ENCODE measurements around the gene GP1BA. TPM values are rescaled to one million over a fixed set of nuclear protein-coding genes. Genes with fewer than 3 reads are reported as not detected.
"Not testable (repeated sequence)": the region's sequence is repeated elsewhere in the genome, so short reads cannot be mapped to it uniquely, and the experiment has no call there.

GP1BA gene
- total RNA-seq, 1 experiment from 2014 or later, result not detected

DNA sequence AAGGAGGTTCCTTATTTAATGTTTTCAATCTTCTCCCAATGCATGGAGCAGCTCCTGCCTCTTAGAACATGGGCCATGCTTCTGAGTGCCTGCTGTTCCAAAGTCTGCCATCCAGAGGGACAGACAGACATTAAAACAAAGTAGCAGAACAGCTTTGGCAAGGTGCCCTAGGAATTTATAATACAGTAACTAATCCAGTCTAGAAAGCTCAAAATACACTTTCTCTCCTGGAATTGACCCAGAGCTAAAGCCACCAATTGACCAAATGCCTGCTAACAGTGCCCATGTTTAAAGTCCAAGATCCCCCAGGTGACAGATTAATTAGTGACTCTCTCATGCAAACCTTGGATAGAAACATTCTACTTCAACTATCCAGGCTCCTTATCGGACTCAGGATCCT lies 18.1 kb upstream of the GP1BA start:
- Histone ChIP-seq H3K9me3 (replicated peaks) (no peaks in the 10 kb centered on the region), H3K27ac (no peak overlapping the region), H3K4me3 (no peak overlapping the region), H3K27me3 (replicated peaks) (no peaks in the 10 kb centered on the region), H3K4me1 (replicated peaks) (peaks cover 5% of the 10 kb centered on the region), H3K36me3 (no peaks in the 10 kb centered on the region)
- no peak for DNase-seq (ENCODE audit: low read depth in 1 of 2, low spot score in 2 of 2)

DNA sequence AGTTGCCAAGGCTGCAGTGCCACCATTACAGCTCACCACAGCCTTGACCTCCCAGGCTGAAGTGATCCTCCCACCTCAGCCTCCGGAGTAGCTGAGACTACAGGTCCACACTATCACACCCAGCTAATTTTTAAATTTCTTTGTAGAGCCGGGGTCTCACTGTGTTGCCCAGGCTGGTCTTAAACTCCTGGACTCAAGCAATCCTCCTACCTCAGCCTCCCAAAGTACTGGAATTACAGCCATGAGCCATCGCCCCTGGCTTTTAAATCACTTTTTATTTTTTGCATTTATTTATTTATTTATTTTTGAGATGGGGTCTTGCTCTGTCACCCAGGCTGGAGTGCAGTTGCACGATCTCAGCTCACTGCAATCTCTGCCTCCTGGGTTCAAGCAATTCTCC lies 17.5 kb upstream of the GP1BA start:
- not testable (repeated sequence) for H3K4me1 ChIP-seq (replicated peaks); H3K27ac ChIP-seq; H3K4me3 ChIP-seq; H3K9me3 ChIP-seq (replicated peaks); DNase-seq (ENCODE audit: low read depth in 1 of 2, low spot score in 2 of 2); H3K36me3 ChIP-seq; H3K27me3 ChIP-seq (replicated peaks)

DNA sequence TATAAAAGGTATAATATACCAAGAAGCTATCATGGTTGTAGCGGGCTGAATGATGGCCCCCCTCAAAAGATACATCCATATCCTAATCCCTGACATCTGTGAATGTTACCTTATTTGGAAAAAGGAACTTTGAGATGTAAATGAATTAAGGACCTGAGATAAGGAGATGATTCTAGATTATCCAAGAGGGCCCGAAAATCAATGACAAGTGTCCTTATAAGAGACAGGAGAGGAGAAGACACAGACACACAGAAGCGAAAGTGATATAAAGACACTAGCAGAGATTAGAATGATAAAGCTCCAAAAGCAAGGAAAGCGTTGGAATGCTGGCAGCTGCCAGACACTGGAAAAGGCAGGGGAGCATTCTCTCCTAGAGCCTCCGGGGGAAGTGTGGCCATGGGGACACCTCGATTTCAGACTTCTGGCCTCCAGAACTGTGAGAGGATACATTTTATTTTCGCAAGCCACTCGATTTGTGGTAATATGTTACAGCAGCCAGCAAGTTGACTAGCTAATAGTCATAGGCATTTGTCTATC lies 12.5 kb upstream of the GP1BA start:
- no peaks in the 10 kb centered on the region for H3K27me3 ChIP-seq (replicated peaks)
- no peak overlapping the region for H3K4me3 ChIP-seq
- no peaks in the 10 kb centered on the region for H3K9me3 ChIP-seq (replicated peaks)
- no peak overlapping the region for H3K27ac ChIP-seq
- H3K4me1 ChIP-seq (replicated peaks), result no peaks in the 10 kb centered on the region
- no peaks in the 10 kb centered on the region for H3K36me3 ChIP-seq
- DNase-seq (ENCODE audit: low read depth in 1 of 2, low spot score in 2 of 2), result no peak

DNA sequence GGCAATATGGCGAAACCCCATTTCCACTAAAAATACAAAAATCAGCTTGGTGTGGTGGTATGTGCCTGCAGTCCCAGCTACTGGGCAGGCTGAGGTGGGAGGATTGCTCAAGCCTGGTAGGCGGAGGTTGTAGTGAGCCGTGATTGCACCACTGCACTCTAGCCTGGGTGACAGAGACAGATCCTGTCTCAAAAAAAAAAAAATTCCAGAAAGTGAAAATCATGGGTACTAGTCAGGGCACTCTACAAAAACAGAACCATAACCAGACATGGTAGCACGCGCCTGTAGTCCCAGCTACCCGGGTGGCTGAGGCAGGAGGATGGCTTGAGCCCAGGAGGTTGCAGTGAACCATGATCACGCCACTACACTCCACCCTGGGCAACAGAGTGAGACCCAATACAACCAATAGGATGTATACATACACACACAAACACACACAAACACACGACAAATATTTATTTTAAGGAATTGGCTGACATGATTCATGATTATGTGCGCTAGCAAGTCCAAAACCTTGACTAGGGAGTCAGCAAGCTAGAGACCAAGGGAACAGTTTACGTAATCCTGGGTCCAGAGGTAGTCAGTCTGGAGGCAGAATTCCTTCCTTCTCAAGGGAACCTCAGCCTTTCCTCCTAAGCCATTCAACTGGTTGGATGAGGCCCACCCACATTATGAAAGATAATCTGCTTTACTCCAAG lies 11.6 kb upstream of the GP1BA start:
- Histone ChIP-seq H3K9me3 (replicated peaks) (no peaks in the 10 kb centered on the region), H3K4me3 (no peak overlapping the region), H3K27me3 (replicated peaks) (no peaks in the 10 kb centered on the region), H3K36me3 (no peaks in the 10 kb centered on the region), H3K27ac (no peak overlapping the region), H3K4me1 (replicated peaks) (no peaks in the 10 kb centered on the region)
- DNase-seq (ENCODE audit: low read depth in 1 of 2, low spot score in 2 of 2), result no peak

DNA sequence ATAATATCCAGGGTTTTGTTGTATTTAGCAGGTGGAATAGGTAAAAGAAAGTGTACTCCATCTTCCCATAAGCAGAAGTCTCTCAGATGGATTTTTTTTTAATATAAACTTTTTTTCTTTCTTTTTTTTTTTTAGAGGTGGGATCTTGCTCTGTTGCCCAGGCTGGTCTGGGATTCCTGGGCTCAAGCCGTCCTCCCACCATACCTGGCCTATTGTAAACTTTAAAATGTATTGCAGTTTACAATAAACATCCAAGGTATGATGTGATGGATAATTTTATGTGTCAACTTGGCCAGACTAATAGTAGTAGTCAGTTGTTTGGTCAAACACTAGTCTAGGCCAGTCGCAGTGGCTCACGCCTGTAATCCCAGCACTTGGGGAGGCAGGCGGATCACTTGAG lies 10.8 kb upstream of the GP1BA start:
- H3K27ac ChIP-seq, result no peak overlapping the region
- no peak for DNase-seq (ENCODE audit: low read depth in 1 of 2, low spot score in 2 of 2)
- no peak overlapping the region for H3K4me3 ChIP-seq
- H3K9me3 ChIP-seq (replicated peaks), result no peaks in the 10 kb centered on the region
- H3K4me1 ChIP-seq (replicated peaks), result no peaks in the 10 kb centered on the region
- H3K27me3 ChIP-seq (replicated peaks), result no peaks in the 10 kb centered on the region
- no peaks in the 10 kb centered on the region for H3K36me3 ChIP-seq

DNA sequence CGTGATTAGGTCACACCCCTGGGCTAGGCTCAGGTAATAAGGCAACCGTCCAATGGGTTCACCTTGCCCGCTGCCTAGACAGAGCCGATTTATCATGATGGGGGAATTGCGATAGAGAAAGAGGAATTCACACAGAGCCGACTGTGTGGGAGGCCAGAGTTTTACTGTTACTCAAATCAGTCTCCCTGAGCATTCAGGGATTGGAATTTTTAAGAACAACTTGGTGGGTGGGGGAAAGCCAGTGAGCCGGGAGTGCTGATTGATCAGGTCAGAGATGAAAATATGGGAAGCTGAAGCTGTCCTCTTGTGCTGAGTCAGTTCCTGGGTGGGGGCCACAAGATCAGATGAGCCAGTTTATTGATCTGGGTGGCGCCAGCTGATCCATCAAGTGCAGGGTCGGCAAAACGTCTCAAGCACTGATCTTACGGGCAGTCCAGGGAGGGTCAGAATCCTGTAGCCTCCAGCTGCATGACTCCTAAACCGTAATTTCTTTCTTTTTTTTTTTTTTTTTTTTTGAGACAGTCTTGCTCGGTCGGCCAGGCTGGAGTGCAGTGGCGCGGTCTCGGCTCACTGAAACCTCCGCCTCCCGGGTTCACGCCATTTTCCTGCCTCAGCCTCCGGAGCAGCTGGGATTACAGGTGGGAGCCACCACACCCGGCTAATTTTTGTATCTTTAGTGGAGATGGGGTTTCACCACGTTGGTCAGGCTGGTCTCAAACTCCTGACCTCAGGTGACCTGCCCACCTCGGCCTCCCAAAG lies 5.3 kb upstream of the GP1BA start:
- H3K9me3 ChIP-seq (replicated peaks); DNase-seq (ENCODE audit: low read depth in 1 of 2, low spot score in 2 of 2): not testable (repeated sequence)

DNA sequence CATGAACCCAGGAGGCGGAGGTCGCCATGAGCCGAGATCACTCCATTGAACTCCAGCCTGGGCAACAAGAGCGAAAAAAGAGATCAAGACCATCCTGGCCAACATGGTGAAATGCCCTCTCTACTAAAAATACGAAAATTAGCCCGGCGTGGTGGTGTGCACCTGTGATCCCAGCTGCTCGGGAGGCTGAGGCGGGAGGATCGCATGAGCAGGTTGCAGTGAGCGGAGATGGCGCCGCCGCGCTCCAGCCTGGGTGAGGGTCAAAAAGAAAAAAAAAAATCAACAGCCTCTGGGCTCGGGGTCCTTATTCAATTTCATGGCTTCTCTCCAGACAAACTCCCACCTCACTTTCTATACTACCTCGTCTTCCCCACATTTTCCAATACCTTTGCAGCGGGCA lies 3.2 kb upstream of the GP1BA start:
- H3K27me3 ChIP-seq (replicated peaks), result no peaks in the 10 kb centered on the region
- peaks cover 5% of the 10 kb centered on the region; the same call in 1 of the 2 replicates for H3K4me1 ChIP-seq (replicated peaks)
- no peak overlapping the region for H3K4me3 ChIP-seq
- H3K9me3 ChIP-seq (replicated peaks), result no peaks in the 10 kb centered on the region
- DNase-seq (ENCODE audit: low read depth in 1 of 2, low spot score in 2 of 2), result no peak
- no peak overlapping the region for H3K27ac ChIP-seq
- H3K36me3 ChIP-seq, result no peaks in the 10 kb centered on the region

More for the DNA sequence above, 5.3 kb upstream of the GP1BA start:
- not testable (repeated sequence) for H3K4me3 ChIP-seq; H3K27ac ChIP-seq; H3K27me3 ChIP-seq (replicated peaks); H3K4me1 ChIP-seq (replicated peaks); H3K36me3 ChIP-seq

DNA sequence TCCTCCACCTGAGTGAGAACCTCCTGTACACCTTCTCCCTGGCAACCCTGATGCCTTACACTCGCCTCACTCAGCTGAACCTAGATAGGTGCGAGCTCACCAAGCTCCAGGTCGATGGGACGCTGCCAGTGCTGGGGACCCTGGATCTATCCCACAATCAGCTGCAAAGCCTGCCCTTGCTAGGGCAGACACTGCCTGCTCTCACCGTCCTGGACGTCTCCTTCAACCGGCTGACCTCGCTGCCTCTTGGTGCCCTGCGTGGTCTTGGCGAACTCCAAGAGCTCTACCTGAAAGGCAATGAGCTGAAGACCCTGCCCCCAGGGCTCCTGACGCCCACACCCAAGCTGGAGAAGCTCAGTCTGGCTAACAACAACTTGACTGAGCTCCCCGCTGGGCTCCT lies 679 bp downstream of the GP1BA start:
- no peak overlapping the region for H3K4me3 ChIP-seq
- H3K27me3 ChIP-seq (replicated peaks), result no peaks in the 10 kb centered on the region
- peaks cover 13% of the 10 kb centered on the region for H3K4me1 ChIP-seq (replicated peaks)
- H3K9me3 ChIP-seq (replicated peaks), result no peaks in the 10 kb centered on the region
- H3K27ac ChIP-seq, result no peak overlapping the region
- H3K36me3 ChIP-seq, result peaks cover 6% of the 10 kb centered on the region
- no peak for DNase-seq (ENCODE audit: low read depth in 1 of 2, low spot score in 2 of 2)

DNA sequence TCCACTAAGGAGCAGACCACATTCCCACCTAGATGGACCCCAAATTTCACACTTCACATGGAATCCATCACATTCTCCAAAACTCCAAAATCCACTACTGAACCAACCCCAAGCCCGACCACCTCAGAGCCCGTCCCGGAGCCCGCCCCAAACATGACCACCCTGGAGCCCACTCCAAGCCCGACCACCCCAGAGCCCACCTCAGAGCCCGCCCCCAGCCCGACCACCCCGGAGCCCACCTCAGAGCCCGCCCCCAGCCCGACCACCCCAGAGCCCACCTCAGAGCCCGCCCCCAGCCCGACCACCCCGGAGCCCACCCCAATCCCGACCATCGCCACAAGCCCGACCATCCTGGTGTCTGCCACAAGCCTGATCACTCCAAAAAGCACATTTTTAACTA lies 1.6 kb downstream of the GP1BA start:
- DNase-seq (ENCODE audit: low read depth in 1 of 2, low spot score in 2 of 2), result no peak
- Histone ChIP-seq H3K27ac (no peak overlapping the region), H3K4me1 (replicated peaks) (peaks cover 15% of the 10 kb centered on the region), H3K27me3 (replicated peaks) (no peaks in the 10 kb centered on the region), H3K4me3 (no peak overlapping the region), H3K36me3 (peaks cover 15% of the 10 kb centered on the region), H3K9me3 (replicated peaks) (no peaks in the 10 kb centered on the region)

DNA sequence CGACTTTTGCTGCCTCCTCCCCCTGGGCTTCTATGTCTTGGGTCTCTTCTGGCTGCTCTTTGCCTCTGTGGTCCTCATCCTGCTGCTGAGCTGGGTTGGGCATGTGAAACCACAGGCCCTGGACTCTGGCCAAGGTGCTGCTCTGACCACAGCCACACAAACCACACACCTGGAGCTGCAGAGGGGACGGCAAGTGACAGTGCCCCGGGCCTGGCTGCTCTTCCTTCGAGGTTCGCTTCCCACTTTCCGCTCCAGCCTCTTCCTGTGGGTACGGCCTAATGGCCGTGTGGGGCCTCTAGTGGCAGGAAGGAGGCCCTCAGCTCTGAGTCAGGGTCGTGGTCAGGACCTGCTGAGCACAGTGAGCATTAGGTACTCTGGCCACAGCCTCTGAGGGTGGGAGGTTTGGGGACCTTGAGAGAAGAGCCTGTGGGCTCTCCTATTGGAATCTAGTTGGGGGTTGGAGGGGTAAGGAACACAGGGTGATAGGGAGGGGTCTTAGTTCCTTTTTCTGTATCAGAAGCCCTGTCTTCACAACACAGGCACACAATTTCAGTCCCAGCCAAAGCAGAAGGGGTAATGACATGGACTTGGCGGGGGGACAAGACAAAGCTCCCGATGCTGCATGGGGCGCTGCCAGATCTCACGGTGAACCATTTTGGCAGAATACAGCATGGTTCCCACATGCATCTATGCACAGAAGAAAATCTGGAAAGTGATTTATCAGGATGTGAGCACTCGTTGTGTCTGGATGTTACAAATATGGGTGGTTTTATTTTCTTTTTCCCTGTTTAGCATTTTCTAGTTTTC lies 2.3 kb downstream of the GP1BA start:
- peak overlapping the region; percentile 15; the same call in 1 of the 2 replicates for H3K4me3 ChIP-seq

DNA sequence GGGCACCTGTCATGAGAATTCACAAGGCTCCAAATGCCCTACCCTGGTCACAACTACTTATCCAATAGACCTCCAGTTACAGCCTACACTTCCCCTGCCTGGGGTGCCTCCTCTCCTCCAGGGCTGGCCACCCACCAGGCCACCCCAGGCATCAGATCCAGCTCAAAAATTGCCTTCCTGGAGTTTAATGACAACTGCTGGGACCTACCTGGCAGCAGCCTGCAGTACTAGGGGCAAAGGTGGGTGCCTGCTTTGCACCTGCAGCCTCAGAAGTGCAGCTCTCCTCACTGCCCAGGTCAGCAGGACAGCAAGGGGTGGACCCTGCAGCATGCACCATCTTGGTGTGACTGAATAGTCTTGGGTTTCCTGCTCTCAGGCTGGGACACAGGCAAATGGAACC lies 3.6 kb downstream of the GP1BA start:
- no peak overlapping the region for H3K4me3 ChIP-seq
- H3K27ac ChIP-seq, result no peak overlapping the region
- H3K27me3 ChIP-seq (replicated peaks), result no peaks in the 10 kb centered on the region
- H3K9me3 ChIP-seq (replicated peaks), result no peaks in the 10 kb centered on the region
- H3K36me3 ChIP-seq, result peaks cover 20% of the 10 kb centered on the region
- H3K4me1 ChIP-seq (replicated peaks), result peaks cover 21% of the 10 kb centered on the region
- DNase-seq (ENCODE audit: low read depth in 1 of 2, low spot score in 2 of 2), result no peak

More for the DNA sequence above, 2.3 kb downstream of the GP1BA start:
- no peaks in the 10 kb centered on the region for H3K9me3 ChIP-seq (replicated peaks)
- peak; percentile 43 to 60 for DNase-seq (ENCODE audit: low read depth in 1 of 2, low spot score in 2 of 2)
- no peak overlapping the region for H3K27ac ChIP-seq
- peaks cover 18% of the 10 kb centered on the region for H3K36me3 ChIP-seq
- H3K4me1 ChIP-seq (replicated peaks), result peaks cover 19% of the 10 kb centered on the region
- no peaks in the 10 kb centered on the region for H3K27me3 ChIP-seq (replicated peaks)

DNA sequence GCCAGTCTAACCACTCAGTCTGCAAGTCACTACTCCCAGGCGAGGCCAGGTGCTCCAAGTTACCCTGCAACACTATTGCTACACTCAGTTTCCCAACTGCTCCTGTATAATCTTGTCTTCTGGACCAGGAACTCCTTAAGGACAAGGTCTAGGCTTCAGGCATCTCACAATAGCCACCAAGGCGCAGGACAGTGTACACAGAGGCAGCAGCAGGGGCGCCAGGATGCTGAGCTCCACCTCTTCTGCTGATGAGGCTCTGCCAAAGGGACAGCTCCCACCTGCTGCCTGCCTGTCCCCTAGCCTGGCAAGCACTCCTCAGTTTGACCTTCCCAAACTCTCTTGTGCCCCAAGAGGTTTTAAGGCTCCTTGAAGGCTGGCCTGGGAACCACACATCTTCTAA lies 4.4 kb downstream of the GP1BA start:
- no peak for DNase-seq (ENCODE audit: low read depth in 1 of 2, low spot score in 2 of 2)
- Histone ChIP-seq H3K4me1 (replicated peaks) (peaks cover 28% of the 10 kb centered on the region), H3K4me3 (no peak overlapping the region), H3K9me3 (replicated peaks) (no peaks in the 10 kb centered on the region), H3K36me3 (peaks cover 28% of the 10 kb centered on the region), H3K27me3 (replicated peaks) (no peaks in the 10 kb centered on the region), H3K27ac (no peak overlapping the region)

DNA sequence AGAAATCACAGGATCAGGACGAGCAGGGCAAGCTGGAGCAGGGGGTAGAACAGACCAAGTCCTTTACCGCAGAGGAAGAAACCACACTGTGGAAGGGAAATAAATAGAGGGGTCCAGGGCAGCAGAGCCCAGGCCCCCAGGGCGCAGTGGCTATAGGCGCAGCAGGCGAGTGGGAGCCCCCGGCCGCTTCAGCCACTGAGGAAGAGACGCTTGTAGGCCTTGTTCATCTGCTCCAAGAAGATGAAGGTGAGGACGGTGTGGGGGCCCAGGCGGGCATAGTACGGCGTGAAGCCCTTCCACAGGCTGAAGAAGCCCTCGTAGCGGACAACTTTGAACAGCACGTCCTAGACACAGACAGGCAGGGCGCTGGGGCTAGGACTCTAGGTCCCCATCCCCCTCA lies 5.5 kb downstream of the GP1BA start:
- DNase-seq (ENCODE audit: low read depth in 1 of 2, low spot score in 2 of 2), result no peak
- no peaks in the 10 kb centered on the region for H3K27me3 ChIP-seq (replicated peaks)
- no peaks in the 10 kb centered on the region for H3K9me3 ChIP-seq (replicated peaks)
- no peak overlapping the region for H3K27ac ChIP-seq
- H3K36me3 ChIP-seq, result peaks cover 38% of the 10 kb centered on the region
- H3K4me1 ChIP-seq (replicated peaks), result peaks cover 34% of the 10 kb centered on the region
- no peak overlapping the region for H3K4me3 ChIP-seq

DNA sequence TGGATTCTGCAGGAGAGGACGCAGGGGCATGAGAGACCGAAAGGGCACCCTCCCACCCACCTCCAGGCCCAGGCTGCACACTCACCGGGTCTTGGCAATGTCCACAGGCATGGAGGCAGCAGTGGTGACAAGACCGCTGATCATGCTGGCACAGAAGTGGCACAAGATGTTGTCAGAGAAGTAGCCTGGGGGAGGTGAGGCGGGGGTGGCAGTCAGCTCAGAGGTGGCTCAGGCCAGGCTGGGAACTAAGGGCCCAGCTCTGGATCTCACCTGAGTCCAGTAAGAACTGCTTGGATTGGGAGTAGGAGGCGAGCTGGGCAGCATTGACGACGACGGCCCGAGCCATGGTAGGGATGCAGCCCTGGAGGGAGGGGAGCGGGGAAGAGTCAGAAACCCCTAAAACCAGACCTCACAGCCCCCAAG lies 6.0 kb downstream of the GP1BA start:
- Histone ChIP-seq H3K9me3 (replicated peaks) (no peaks in the 10 kb centered on the region), H3K27me3 (replicated peaks) (no peaks in the 10 kb centered on the region), H3K4me3 (no peak overlapping the region), H3K4me1 (replicated peaks) (peaks cover 34% of the 10 kb centered on the region), H3K27ac (no peak overlapping the region), H3K36me3 (peaks cover 43% of the 10 kb centered on the region)
- no peak for DNase-seq (ENCODE audit: low read depth in 1 of 2, low spot score in 2 of 2)
